ENCODE data around the gene SRCIN1.
A peak's percentile ranks its signal among the peaks of the same experiment; 100 is the strongest.

SRCIN1 gene

DNA sequence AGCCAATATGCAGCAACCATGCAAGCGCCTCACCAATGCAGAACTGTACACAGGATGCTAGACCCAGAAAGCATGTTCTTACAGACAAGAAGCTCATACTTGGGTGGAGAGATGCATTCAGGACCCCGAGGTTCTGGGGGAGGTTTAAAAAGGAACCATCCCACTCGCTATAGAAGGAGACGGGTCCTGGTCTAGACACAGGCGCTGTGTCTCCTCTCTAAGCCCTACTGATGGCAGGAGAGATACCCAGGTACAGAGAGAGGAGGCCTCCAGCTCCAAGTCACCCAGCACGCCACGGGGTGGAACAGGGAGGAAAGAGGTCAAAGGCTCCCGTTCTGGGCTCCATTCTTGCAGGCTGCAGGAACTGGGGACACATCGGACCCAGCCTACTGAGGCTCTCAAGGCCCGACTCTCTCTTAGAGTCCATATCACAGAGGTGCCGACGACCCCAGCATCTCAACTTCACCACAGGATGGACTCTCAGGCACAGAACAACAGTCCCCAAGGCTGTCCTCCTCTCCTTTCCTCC, 28.0 kb downstream of the SRCIN1 start:
- DNase-seq, result no peak

- no peak for DNase-seq
Observed at GRCh38 chr17:38577244-38577643, 28.5 kb downstream of the SRCIN1 start.

DNA sequence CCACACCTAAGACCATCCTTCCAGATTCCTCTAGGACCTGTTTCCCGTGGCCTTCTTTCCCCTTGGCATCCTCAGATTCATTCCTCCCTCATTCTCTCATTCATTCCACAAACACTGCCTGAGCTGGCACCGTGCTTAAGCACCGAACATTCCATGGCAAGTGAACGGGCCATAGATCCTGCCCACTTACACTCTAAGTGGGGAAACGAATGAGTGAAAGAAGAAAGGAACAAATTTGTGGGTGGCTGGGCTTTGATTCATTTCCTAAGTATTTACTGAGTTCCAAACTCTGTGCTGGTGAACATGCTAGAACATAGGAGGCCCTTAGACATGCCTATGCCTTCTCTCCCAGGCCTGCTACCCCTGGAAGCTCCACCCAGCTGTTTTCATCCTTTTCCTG, 30.0 kb downstream of the SRCIN1 start:
- no peak for DNase-seq

DNA sequence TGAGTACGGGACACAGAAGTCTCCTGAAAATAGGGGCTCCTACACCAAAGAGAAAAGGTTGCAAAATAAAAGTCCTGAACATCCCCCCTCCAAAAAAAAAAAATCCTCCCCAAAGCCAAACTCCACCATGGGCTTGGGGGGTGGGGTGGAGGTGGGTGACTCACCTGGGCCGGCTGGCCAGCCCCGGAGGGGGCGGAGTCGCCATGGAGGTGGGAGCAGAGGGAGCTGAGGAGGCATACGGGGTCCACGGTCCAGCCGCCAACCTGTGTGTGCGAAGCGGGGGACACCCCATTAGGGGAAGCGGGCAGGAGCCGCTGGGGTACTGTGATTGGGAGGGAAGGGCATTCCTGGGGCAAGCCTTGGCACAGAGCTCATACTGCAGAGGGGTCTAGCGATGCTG, 31.0 kb downstream of the SRCIN1 start:
- no peak for DNase-seq

DNA sequence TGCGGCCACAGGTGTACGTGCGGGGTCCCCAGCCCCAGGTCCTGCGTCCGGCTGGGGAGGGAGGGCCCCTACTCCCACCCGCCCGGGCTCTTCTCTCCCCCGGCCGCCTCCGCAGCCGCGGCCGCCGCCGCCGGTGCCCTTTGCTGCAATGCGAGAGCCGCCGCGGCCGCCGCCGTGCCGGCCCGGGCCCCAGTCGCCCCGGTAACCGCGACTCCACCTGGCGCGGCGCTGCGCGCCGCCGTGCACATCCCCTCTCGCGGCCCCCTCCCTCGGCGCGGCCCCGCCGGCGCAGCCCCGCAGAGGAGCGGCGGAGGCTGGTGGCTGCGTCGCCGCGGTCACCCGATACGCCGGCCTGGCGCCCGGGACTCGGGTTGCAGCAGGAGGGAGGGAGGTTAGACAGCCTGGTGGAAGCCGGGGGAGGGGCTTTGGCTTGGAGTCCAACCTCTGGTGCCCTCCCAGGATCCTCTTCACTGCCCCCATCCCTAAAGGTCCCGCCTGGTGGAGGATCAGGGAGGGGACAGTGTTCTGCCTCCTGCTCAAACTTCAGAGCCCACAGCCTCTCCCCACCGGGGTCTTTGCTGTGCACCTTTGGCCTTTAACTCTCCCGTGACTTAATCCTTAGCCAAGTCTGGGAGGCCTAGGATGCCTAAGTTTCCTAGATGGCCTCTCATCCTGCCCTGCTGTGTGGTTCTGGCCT, 32.9 kb downstream of the SRCIN1 start:
- DNase-seq, result peak; percentile 49

- DNase-seq, result no peak
Observed at GRCh38 chr17:38571833-38572668, 33.7 kb downstream of the SRCIN1 start.

DNA sequence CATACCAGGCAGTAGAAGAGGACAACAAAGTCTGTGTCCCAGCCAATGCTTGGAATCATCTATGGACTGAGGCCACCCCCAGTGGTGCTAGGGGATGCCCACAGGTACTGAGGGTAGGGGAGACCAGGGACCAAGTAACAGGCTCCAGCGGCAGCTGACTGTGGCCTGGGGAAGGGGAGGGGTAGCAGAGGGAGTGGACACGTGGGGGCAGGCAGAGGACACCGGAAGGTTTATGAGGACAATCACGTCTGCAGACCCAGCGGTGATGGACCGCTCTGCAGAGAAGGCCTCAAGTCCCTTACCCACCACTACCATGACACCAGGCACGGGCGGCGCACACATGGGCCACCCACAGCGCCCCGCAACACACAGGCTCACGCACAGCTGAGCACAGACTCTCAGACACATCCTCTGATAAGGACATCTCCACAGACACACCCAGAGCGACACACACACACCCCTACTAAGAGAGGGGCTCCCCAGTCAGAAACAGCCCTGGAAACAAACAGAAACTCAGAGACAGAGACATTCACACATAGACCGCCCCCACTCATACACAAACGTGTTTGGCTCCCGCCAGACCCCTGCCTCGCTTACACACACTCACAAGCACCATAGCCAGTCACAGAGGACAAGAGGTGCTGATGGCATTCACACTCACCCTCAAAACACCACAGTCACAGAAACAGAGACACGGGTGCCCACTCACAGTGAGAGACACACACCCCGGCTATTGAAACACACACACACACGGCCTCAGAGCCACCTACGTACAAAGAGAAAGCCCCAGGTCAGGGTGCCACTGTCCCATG, 35.8 kb downstream of the SRCIN1 start:
- no peak for DNase-seq

DNA sequence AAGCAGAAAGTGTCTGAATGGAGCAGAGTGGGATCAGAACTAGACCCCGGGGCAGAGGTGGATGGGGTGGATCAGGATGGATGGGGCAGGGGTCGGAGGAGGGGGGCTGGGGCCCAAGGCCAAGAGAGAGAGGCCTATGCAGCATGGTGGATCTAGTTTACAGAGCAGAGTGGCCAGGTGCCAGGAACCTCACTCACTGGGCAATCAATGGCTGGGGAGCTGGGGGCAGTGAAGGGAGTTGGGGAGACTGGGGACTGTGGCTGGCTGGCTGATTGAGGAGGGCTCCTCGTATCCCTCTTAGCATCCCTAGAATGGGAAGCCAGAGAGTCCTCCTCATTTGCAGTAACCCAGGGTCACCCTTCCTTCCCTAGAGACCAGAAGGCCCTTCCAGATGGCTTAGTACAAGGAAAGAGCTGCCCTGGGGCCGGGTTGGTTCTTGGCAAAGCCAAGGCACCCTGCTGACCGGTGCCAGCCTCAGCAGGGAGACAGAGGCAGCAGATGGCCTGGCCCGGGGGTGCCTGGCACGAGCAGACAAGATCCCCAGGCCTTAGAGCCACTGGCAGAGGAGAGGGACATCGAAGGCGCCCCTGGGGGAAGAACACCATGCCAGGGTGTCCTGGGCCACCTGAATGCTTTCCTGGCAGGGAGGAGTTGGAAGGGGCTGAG, 36.8 kb downstream of the SRCIN1 start:
- peak; percentile 75 for DNase-seq

DNA sequence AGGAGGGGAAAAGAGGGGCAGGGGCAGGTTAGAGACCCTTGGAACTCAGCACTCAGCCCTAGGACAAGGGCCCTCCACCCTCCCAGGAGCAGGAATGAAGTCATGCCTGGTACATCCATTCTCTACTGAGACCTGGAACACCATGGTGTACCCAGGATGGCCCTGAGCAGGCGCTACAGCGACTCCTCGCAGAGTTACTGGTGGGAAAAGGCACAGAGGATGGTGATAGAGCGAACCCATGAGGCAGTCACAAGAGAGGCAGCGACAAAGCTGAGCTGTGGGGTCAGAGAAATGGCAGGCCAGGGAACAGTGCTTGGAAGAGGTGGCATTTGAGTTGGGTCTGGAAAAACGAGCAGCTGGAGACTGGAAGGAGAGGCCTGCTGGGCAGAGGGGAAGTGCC, 37.5 kb downstream of the SRCIN1 start:
- DNase-seq, result no peak

- DNase-seq, result no peak
Observed at GRCh38 chr17:38567350-38567749, 38.4 kb downstream of the SRCIN1 start.

- DNase-seq, result no peak
Observed at GRCh38 chr17:38566666-38567031, 39.1 kb downstream of the SRCIN1 start.

DNA sequence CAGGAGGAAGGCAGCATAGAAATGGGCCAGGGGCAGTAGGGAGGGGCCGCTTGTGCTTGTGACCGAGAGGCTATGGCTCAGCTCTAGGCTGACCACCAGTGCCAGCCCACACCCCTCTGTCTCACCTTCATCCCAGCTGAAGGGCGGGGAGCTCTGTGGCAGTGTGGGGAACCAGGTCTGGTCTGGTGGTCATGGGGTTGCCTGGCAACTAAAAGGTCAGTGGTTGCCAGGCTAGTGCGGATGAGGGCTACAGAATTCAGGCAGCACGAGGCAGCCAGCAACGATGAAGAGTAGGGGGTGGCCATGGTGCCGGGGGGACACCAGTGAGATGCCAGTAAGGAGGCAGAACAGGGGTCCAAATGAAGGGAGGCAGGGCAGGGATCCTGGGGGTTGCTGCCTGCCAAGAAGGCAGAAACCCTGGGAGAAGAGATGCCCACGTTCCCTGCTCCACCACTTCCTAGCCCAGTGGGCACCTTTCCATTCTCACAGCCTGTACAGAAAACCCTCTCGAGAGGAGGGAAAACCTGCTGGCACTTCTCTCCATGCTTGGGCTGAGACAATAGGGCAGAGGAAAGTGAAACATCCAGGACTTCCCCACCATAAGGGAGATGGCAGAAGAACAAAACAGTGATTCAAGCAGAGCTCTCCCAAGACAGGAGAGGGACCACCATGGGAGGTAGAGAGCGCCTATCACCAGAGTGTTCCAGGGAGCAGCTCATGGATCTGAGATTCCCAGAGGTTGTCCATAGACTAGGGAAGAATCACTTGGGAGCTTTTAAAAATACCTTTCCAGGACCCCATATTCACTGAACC, 39.7 kb downstream of the SRCIN1 start:
- no peak for DNase-seq

DNA sequence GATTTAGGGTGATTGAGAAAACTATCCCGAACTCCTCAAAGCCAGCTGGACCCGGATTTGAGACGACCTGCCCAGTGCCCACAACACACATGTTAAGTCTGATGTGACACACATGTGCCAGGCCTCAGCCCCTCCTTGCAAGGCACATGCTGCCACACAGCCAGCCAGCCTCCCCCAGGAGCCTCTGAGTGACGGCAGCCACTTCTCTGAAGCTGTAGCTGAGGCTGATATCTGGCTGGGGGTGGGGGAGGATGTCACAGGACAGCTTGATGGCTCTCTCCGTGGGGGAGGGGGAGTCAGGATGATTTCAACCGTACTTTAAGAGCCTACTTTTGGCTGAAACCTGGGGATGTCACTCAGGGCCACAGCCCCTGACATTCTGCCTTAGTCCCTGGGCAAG, 40.9 kb downstream of the SRCIN1 start:
- no peak for DNase-seq

DNA sequence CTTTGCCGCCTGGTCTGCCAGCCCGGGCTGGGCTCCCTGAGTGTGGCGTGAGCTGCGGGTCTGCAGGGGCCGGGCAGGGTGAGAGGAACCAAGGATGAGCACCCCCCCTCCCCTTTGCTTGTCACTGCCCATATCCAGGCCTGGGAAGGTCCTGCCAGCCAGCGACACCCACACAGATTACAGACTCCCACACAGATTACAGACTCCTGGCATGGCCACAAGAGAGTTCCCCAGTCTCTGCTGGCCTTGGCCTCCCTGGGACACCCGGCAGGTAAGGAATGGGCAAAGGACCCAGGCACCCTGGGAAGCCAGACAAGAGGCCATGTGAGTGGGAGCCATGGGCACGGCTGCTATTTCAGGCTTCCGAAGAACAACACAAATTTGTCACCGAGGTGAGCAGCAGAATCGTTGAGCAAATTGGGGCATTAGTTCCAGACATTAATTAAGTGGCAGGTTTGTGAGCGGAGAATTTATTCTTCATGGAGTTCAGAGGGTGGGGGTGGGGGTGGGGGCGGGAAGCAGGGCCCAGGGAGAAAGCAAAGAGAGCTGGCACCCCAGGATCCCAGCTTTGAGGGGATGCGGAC, 41.4 kb downstream of the SRCIN1 start:
- DNase-seq, result no peak

GRCh38 chr17:38563362-38564253, 42.1 kb downstream of the SRCIN1 start:
- no peak for DNase-seq

- DNase-seq, result no peak
Observed at GRCh38 chr17:38562903-38563302, 42.8 kb downstream of the SRCIN1 start.

- no peak for DNase-seq
Observed at GRCh38 chr17:38562215-38562569, 43.6 kb downstream of the SRCIN1 start.

GRCh38 chr17:38561416-38562214, 44.1 kb downstream of the SRCIN1 start:
- DNase-seq, result no peak

DNA sequence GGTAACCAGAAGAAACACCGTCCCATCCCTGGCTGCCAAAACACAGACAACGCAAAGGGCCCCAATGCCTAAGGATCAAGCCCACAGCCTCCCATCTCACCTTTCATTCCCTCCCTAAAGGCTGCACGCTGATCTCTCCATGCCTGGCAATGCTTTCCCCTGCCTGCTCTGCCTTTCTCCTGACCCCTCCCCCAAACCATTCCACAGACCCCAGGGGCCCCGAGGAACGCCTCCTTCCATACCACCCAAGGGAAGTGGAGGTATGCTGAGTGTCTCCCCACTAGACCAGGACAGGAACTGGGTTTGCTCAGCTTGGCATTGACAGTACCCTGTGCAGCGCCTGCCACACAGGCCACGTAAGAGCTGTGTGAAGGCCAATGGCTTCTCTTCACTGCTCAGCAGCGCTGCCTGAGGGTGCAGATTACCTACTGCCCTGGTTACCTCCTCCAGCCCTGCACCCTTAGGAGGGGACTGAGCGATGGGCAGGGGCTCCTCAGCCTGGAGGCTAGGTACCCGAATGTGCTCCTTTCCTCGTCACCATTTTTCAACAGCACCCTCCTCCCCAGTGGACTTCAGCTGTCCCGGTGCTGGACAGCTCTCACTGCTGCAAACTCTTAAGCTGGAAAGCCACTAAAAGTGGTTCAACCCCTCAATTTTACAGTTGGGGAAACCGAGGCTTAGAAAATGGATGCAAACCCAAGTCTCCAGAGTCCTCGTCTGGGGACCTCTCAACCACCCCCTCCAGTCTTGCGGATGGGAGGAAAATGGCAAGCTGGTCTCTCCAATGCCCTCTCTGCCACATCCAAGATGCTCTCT, 45.0 kb downstream of the SRCIN1 start:
- DNase-seq, result no peak
